Fibroblast of skin of left quadriceps (primary cell): ENCODE measurements around the gene UBE2J2.
A peak's percentile ranks its signal among the peaks of the same experiment; 100 is the strongest.

Experiments used
- DNase-seq, 2 experiments: peaks; one replicate each; pipeline ENCODE4 v3.0.0-alpha.2; 2013; ENCODE audit warnings: low read depth in 2 of 2

UBE2J2 gene

DNA sequence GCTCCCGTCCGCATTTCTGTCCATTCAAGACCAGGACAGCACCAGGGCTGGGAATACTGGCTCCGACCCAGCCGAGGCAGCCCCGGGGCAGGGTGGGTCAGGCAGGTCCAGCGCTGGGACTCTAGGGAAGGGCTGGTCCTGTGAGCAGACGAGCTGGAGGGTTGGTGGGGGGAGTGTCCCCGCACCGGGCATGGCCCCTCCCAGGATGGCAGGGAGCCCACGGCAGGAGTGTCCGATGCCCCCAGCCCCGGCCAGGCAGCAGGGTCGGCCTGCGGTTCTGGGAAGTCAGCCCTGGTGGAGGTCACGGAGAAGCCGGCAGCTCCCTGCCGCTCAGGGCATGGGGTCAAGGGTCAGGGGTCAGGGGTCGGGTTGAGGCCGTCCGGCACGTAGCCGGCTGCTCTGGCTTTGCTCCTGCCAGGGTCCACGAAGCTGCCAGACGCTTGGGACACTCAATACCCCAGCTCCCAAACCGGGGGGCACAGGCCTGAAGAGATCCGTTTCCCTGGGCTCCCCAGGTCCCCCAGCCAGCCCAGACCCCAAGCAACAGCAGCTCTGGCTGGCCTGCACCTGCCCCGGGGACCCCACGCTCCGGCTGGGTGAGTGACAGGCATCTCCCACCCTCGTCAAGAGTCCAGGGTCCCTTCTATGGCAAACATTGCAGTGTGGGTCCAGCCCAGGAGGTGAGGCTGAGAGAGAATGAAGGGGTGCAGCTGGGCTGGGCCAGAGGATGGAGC lies 33.9 kb downstream of the UBE2J2 start:
- no peak for DNase-seq

DNA sequence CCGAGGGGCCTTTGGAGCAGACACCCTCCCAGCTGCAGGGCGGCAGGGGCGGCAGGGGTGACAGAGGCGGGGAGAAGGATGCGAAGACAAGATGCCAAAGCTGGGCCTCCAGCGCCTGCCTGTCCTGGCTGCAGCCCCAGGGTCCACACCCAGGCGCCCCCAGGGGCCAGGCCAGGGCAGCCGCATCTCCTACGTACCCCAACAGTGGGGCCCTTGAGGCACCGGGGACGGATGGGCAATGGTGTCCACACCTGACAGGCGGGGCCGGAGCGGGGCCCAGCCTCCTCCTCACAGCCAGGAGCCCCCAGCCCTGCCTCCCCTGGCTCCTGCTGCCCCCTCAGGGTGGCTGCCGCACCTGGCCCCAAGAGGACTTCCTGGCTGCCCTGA lies 34.4 kb downstream of the UBE2J2 start:
- DNase-seq: no peak

DNA sequence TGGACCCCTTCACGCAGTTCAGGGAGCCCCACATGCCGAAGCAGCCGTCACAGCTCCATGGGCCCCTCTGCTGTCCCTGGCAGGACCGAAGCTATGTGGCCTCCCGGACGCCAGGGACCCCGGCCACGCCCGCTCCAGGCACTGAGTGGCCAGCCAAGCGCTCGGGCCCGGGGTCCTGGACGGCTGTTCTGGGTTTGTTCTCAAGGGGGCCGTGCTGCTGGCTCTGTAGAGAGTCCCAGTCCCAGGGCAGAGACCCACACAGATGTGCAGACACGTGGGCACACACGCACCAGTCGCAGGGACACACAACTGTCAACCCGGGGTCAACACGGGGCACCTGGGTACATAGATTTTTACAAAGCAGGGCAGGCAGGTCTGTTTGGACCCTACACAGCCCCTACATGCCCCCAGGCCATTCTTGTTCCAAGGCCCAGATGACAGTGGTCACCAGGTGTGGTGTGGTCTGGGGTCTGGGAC lies 34.9 kb downstream of the UBE2J2 start:
- DNase-seq: no peak

DNA sequence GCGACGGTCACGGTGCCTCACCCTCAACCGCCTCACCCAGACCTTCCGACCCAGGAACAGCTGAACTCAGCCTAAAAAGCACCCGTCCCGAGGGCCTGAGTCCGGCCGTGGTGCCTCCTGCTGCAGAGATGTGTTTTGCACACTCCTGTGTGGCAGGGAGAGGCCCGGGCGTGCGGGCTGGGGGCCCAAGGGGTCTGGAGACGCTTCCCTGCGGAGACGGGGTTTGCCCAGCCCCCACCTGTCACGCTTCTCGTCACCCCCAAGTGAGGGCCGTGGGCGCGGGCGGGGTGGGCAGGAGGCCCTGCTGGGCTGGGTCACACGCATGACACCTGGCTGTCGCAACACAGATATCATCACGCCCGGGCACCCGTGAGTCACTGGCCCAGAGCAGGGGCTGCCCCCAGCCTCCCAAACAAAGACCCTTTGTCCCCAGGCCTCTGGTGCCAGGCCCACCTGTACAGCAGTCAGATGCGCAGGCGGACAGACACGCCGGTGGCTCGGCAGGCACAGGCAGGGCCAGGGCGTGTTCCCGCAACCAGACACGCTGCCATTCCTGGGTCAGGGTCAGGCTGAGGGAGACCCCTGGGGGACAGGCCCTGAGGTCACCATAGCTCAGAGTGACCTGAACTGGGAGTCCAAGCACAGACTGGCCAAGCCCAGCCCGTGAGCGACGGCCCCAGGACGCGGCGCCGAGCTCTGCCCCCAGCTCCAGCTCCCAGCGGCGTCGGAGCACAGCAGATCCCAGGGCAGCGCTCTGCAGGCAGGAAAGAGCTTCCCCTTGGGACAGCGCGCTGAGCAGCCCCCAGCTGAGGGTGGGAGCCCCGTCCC lies 35.6 kb downstream of the UBE2J2 start:
- no peak for DNase-seq

DNA sequence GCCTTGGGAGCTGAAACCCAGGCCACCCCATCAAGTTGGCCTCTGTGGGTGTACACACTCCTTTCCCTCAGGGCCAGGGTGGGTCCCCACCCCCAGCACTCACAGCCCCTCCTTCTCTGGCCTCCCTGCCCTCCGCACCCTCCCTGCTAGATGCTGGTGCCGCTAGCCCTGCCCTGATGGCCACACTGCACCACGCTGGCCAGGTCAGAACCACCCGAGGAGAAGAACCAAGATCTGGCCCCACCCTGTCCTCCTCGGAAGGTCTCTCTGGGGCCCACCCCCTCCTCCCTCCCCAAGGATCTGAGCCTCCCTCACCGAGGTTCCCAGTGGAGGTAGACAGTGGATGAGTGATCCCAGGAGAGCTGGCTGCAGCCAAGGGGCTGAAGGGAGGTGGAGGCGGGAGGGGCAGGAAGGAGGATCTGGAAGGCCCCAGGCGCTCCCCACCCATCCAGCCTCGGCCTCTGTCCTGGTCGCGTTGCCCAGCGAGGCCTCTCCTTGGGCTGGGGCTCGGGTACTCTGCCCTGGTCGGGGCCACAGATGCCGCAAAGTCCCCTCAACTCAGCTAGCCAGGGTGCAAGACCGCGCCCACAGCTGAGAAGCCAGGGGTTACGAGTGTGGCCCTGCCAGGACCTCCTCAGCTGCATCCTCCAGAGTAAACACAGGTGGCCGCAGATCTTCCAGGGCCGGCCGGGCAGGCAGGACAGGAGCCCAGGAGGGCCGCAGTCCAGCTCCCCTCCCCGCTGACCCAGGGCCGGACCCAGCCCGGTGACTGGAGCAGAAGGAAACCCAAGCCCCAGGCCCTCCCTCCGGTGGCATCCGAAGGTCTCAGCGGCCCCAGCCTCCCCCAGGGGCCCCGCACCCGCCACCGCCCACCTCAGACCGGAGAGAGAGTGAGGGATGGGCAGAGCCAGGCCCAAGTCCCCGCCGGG lies 36.4 kb downstream of the UBE2J2 start:
- DNase-seq: no peak

DNA sequence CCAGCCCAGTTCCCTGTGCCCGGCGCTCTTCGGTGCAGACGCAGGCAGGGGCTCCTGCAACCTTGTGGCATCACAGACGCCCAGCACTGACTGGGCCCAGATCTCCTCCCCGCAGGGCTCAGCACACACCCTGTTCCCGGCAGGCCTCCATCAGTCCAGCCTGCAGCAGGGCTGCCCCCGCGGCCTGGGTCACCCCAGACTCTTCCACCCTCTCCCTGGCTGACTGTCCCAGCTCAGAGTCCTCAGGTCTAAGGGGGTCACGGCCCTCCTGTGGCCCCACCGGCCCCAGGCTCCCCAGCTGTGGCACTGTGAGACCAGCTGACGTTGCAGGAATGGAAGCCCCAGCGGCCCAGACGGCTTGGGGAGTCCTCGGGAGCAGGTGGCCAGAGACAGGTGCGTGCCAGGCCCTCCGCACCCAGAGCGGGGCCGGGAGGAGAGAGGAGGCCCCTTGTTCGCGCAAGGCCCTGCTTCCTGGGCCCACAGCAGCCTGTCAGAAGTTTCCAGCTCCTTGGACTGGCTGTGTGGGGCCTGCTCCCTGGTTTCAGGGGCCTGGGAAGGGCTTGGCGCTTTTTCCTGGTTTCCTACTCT lies 37.4 kb downstream of the UBE2J2 start:
- DNase-seq: no peak

DNA sequence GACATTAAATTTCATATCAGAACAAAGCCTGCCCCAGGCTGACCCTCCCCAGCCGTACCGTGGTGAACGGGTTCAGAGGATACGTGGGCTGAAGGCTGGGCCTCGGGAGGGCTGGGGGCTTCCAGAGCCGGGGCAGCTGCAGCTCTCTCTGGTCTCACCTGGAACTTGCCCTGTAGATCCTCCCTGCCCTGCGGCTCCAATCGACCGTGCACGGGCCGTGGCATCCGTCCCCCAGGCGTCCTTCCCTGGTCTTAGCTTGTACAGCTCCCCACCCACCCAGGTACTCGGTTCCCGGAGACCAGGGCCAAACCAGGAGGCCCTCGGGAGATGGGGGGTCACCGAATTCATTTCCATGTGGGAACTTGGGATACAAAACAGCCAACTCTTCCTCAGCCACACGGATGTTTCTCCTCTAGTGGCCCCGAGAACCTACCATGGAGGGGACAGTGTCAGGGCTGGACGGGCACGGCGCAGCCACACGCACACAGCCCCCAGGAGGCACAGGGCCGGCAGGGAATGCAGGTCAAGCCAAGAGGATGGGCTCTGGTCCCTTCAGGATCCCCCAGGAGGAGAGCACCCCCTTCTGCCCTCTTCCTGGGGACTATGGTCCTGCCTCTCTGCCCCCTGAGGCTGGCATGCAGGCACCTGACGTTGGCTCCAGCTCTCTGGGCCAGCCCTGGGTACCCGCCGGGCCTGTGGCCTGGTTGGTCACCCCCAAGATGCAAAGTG lies 38.5 kb downstream of the UBE2J2 start:
- no peak for DNase-seq

DNA sequence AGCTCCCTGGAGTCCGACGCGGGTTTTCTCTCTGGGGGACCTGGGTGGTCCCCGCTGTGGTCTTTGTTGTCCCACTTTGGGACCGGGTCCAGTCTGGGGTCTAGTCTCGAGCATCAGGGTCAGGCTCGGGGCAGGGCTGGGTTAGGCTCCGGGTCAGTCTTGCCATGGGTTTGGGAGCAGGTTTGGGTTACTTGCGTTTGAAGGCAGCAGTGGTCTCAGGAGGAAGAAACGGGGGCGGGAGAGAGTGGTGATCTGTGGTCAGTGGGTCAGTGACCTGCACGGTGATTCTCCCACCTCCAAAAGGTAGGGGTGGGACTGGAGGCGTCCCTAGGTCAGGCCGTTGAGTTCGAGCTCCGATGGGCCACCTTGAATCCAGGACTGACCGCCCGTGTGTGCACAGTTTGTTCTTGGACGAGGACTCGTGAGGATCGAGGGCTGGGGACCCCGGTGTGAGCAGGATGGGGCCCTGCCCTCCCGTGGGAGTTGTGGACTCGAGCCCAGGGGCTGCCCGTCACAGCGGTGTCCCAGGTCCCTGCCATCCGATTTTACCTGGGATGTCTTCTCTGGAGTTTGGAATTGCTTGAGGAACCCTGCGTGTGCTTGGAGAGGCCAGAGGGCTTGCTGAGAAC lies 39.4 kb downstream of the UBE2J2 start:
- DNase-seq: no peak

DNA sequence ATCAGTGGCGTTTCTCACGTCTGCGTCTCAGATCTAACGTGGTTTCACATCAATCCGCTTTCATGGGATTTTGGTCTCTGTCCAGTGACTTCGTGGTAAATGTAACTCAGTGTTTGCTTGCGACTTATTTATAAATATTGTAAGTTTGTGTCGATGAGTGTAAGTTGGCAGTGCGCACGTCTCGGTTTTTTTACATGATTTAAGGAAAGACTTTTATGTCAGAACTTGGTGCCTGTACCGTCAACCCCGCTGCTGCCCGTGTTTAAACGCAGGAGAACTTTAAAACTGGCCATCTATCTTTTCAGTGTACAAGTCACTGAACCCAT lies 40.1 kb downstream of the UBE2J2 start:
- DNase-seq: no peak

DNA sequence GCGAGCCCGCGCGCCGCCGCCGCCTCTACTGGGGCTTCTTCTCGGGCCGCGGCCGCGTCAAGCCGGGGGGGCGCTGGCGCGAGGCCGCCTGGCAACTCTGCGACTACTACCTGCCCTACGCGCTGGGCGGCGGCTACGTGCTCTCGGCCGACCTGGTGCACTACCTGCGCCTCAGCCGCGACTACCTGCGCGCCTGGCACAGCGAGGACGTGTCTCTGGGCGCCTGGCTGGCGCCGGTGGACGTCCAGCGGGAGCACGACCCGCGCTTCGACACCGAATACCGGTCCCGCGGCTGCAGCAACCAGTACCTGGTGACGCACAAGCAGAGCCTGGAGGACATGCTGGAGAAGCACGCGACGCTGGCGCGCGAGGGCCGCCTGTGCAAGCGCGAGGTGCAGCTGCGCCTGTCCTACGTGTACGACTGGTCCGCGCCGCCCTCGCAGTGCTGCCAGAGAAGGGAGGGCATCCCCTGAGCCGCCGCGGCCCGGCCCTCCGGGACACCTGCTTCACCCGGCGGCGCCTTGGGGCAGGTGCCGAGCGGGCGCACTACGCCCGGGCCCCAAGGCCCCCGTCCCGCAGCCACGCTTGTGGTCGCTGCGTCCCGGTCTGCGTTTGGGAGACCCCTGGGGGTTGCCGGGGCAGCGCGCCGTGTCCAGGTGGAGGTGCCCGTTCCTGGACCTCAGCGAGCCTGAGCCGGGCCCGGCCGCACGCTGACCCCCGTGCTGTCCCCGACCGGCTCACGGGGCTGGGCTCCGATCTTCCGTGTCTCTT lies 40.7 kb downstream of the UBE2J2 start:
- no peak for DNase-seq

DNA sequence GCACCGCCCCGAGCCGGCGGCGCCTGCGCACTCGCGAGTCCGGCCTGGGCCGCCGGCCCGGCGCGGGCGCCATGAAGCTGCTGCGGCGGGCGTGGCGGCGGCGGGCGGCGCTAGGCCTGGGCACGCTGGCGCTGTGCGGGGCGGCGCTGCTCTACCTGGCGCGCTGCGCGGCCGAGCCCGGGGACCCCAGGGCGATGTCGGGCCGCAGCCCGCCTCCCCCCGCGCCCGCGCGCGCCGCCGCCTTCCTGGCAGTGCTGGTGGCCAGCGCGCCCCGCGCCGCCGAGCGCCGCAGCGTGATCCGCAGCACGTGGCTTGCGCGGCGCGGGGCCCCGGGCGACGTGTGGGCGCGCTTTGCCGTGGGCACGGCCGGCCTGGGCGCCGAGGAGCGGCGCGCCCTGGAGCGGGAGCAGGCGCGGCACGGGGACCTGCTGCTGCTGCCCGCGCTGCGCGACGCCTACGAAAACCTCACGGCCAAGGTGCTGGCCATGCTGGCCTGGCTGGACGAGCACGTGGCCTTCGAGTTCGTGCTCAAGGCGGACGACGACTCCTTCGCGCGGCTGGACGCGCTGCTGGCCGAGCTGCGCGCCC lies 41.4 kb downstream of the UBE2J2 start, which contains the start of gene B3GALT6:
TSS of gene B3GALT6 (plus strand) at position 30 of the 588 bp plus-strand sequence. CDS start at position 72, 42 bp downstream.
- peak in 1 of 2 experiments; percentile 7 for DNase-seq

DNA sequence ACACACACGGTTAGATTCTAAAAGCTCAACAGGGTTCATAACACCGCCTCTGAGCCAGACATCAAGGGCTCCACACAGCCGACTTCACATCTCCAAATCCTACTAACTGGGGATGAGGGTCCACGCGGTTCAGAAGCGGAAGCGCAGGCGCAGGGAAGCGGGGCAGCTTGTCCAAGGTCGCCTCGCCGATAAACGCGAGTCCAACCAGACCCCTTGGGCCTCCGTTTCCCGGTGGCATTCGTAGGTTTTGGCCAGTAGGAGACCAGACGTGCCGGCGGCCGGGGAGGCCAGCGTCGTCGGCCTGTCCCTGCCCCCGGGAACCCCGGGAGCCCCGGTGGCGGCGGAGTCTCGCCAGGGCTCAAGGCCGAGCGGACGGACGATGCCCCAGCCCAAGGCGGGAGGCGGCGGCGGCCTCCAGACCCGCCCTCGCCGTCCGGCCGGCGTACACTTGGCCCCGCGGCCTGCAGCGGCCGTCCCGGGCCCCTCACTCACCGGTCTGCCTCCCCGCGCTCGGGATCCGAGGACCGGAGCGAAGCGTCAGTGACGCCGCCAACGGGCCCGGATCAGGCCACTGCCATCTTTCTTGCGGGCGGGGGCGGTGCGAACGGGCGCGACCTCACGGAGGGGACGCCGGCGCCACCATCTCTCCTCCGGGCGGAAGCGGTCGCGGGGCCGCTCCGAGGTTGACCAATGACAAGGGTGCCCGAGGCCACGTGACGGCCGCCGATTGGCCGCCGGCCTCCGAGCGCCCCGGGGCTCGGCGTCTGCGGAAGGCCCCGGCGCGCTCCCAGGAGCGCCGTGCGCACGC lies 42.0 kb downstream of the UBE2J2 start, which contains the start of gene SDF4:
TSS of gene SDF4 (minus strand) at position 602 of the 808 bp plus-strand sequence. CDS start 3,229 bp downstream, outside the sequence.
- peak; percentile 94 for DNase-seq

DNA sequence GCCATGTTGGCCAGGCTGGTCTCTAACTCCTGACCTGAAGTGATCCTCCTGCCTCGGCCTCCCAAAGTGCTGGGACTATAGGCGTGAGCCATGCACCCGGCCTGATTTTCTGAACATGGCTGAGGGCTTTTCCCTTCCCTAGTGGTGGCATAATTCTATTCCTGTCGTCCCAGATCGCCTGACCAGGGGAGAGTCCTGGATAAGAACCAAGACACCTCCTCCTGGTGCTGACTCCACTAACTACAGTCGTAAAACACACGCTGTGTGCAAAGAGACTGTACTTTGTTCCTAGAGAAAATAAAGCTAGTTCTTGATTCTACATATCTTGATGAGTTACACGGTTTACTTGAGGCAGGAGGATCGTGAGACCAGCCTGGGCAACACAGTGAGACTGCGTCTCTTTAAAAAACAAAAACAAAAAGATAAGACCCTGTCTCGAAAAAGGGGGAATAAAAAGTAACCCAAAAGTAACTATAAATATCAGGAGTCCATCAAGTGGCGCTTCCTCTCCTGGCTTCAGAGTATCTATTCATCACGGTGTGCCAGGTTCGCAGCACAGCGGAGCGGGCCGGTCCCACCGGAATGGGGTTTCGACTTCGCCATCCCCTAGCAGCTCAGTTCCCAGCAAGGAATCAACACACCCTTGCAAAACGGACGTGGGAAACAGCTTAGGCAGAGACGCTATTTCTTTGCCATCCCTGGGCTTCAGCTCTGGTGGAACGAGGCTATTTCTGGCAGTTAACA lies 42.8 kb downstream of the UBE2J2 start:
- peak; percentile 21 to 25 for DNase-seq

DNA sequence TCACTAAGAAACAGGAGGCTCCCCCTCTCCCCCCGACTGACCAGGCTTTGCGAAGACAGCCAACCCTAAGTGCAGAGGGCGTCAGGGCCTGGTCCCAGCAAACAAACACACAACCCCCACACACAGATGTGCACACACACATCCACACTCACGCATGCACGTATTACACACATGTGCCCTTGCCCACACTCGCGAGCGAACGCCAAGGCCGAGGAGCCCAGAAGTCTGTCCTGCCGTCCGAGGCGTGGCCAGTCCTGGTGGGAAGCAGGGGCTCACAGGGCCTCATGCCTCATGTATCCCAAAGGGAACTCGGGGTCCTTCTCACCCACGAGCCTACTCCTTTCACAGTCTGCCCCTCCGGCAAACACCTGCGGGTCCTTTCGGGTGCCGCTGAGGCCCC lies 43.9 kb downstream of the UBE2J2 start:
- DNase-seq: no peak

DNA sequence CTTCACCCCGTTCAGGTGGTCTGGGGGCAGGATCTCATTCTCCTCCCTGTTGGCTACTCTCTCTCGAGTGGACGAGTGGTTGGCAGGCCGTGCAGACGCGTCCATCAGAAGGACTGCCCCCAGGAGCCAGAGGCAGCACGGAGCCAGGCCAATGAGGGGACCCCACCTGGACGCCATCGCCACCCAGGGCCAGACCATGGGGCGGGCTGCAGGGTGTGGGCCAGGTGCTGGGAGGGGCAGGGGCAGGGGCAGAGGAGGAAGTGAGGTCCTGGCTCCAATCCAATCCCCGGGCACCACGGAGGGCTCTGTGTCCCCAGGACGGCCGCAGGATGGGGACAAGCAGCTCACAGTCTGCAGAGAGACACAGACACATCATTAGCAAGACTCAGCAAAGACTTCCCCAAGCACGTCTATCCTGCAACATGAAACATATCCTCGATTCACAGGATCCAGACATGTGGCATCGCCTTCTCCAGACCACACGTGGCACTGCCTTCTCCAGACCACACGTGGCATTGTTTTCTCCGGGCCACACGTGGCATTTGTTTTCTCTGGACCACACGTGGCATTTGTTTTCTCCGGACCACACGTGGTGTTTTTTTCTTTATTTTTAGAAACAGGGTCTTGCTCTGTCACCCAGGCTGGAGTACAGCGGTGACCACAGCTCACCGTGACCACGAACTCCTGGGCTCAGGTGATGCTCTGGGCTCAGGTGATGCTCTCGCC lies 44.9 kb downstream of the UBE2J2 start:
- DNase-seq: no peak

DNA sequence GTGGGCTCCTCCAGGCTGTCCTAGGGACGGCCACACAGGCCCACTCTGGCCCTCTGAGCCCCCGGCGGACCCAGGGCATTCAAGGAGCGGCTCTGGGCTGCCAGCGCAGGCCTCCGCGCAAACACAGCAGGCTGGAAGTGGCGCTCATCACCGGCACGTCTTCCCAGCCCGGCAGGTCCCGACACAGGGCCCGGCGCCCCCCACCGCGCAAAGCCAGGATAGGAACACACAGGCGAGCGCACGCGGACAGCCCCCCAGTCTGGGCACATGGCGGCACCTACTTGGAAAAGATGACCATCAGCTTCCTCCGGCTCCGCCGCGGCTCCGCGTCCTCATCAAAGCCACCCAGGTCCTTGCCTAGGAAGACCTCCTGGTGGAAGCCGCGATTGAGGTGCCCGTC lies 45.5 kb downstream of the UBE2J2 start:
- DNase-seq: no peak

DNA sequence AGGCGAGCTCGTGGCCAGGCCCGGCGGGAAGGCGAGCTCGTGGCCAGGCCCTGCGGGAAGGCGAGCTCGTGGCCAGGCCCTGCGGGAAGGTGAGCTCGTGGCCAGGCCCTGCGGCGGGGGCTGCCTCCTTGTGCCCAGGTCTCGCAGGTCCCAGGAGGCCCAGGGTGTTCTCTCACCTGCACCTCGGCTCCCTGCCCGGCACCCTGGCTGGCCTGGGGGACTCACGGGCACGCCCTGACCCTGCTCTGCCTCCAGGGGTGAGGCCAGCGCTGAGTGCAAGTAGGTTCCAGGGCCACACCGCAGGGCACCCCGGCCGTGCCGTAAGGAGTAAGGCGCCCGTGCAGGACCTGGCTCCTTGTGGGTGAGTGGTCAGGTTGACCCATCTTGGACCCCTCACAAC lies 46.3 kb downstream of the UBE2J2 start:
- DNase-seq: no peak
